C4-2B (cell line): Measurements from ENCODE around the gene AHCTF1.

Experiments used
- H3K27ac ChIP-seq: fragments of 450-650 bp; 2 replicates; pipeline ENCODE4 v1.5.1; 2017
- CTCF ChIP-seq: fragments of 450-650 bp; conservative IDR thresholded peaks from 2 replicates; pipeline ENCODE4 v1.5.1; 2017; ENCODE audit warnings: mild to moderate bottlenecking
- ZFX ChIP-seq: fragments of 450-650 bp; IDR thresholded peaks from 2 replicates; pipeline ENCODE4 v1.6.1; 2017

AHCTF1 gene

GRCh38 chr1:246811985-246812384 lies 119.8 kb downstream of the AHCTF1 start:
- no peak overlapping the region for H3K27ac ChIP-seq
- no peak for TF ChIP-seq ZFX
- no peak for TF ChIP-seq CTCF

GRCh38 chr1:246809473-246809872 lies 122.3 kb downstream of the AHCTF1 start:
- no peak overlapping the region for H3K27ac ChIP-seq

GRCh38 chr1:246805135-246805716 lies 126.5 kb downstream of the AHCTF1 start:
- TF ChIP-seq ZFX (no peak), CTCF (no peak)
- no peak overlapping the region for H3K27ac ChIP-seq

More at GRCh38 chr1:246809473-246809872, 122.3 kb downstream of the AHCTF1 start:
- no peak for TF ChIP-seq ZFX
- no peak for TF ChIP-seq CTCF

- H3K27ac ChIP-seq: no peak overlapping the region
- TF ChIP-seq CTCF: no peak
- TF ChIP-seq ZFX: no peak
These were observed 127.9 kb downstream of the AHCTF1 start for GRCh38 chr1:246803883-246804282.

GRCh38 chr1:246803373-246803772 lies 128.4 kb downstream of the AHCTF1 start:
- no peak overlapping the region for H3K27ac ChIP-seq
- no peak for TF ChIP-seq ZFX

GRCh38 chr1:246801241-246802020 lies 130.3 kb downstream of the AHCTF1 start:
- TF ChIP-seq CTCF: no peak
- no peak for TF ChIP-seq ZFX
- no peak overlapping the region for H3K27ac ChIP-seq

GRCh38 chr1:246800756-246801155 lies 131.0 kb downstream of the AHCTF1 start:
- TF ChIP-seq CTCF: no peak
- TF ChIP-seq ZFX: no peak
- H3K27ac ChIP-seq: no peak overlapping the region
